Measurements from ENCODE around the gene NEMF. TPM values are rescaled to one million over a fixed set of nuclear protein-coding genes. Genes with fewer than 3 reads are reported as not detected.

NEMF gene
- total RNA-seq, 1 experiment from 2014 or later, result 50.1 TPM

DNA sequence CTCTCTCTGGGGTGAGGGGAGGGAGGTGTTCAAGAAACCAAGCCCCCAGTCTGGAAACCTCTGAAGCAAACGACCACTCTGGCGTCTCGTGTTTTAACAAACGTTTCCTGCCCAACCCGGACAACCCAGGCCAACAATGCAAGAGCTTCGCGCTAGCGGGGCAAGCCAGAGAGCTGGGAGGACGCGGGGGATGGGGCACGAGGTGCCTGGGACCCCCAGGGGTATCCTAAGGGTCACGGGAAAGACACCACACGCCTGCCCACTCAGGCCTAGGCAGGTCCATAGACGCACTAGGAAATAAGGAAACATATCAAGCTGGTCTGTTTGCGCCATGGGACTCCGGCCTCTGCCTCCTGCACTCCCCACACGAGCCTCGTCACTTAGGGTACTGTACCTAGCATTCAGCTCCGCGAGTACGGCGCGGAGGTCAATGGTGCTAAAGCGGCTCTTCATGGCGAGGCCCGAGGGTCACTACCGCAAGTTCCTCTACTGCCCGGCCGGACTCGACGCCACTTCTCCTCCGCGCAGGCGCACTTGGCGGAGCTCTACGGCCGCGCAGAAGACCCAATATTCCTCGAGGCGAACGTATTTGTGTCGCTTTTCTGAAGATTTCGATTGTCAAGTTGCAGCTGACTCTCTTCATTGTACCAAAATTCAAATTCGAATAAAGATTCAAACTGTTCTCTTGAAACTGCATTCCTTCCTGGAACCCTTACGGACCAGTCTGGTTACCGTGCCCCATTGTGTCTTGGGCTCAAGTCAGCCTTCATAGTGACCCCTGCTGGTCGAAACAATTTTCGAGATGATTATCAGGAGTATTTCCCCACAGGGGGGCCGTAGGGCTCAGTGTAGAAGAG, at the start of gene NEMF (continued):
- TF ChIP-seq ZNF416 (CRISPR knock-in tag; IDR thresholded peaks at IDR 0.05), result no peak
- TF ChIP-seq MYBL2 (CRISPR knock-in tag; IDR thresholded peaks at IDR 0.05), result peak; percentile 78; the same call in 1 of the 2 replicates
- TF ChIP-seq E2F5 (CRISPR knock-in tag; IDR thresholded peaks at IDR 0.05), result 0 out of 2 replicates have a peak, but pooled peaks have one; percentile 39
- no peak for TF ChIP-seq CBFB (CRISPR knock-in tag; IDR thresholded peaks at IDR 0.05; ENCODE audit: low read depth)

- Mint-ChIP-seq H3K27me3 (ENCODE audit: low read depth) (no peaks in the 10 kb centered on the region), H3K36me3 (no peaks in the 10 kb centered on the region), H3K4me3 (no peak overlapping the region), H3K27ac (no peak overlapping the region), H3K9me3 (no peaks in the 10 kb centered on the region), H3K4me1 (peaks cover 21% of the 10 kb centered on the region)
- ChIA-PET CTCF (interaction anchor here (0.8 kb wide), 1 partner anchor 21 kb away, joined by 5 read pairs; no protein-coding TSS in a partner anchor), POLR2A (no interaction called here)
- DNase-seq (ENCODE audit: low spot score), result no peak
- TF ChIP-seq KAT7 (CRISPR knock-in tag; IDR thresholded peaks at IDR 0.05; ENCODE audit: borderline replicate concordance), result no peak
- no peak for TF ChIP-seq ZNF121 (CRISPR knock-in tag; IDR thresholded peaks at IDR 0.05)
- TF ChIP-seq ATF1 (CRISPR knock-in tag; IDR thresholded peaks at IDR 0.05), result no peak
- no peak for TF ChIP-seq MXD4 (CRISPR knock-in tag; IDR thresholded peaks at IDR 0.05; ENCODE audit: borderline replicate concordance)
- TF ChIP-seq FOXJ3 (CRISPR knock-in tag; IDR thresholded peaks at IDR 0.05; ENCODE audit: borderline replicate concordance), result no peak
- no peak for TF ChIP-seq ZSCAN18 (CRISPR knock-in tag; IDR thresholded peaks at IDR 0.05)
- TF ChIP-seq ZNF425 (CRISPR knock-in tag; conservative IDR thresholded peaks at IDR 0.05), result no peak
- TF ChIP-seq MAX (CRISPR knock-in tag; IDR thresholded peaks at IDR 0.05), result no peak
- no peak for TF ChIP-seq OVOL2 (CRISPR knock-in tag; IDR thresholded peaks at IDR 0.05; ENCODE audit: borderline replicate concordance)
- no peak for TF ChIP-seq ZNF416 (CRISPR knock-in tag; IDR thresholded peaks at IDR 0.05)
- no peak for TF ChIP-seq ZNF232 (CRISPR knock-in tag; IDR thresholded peaks at IDR 0.05)
- no peak for ATAC-seq
Observed at GRCh38 chr14:49900973-49901372, 48.4 kb upstream of the NEMF start.

- no peaks in the 10 kb centered on the region for H3K27me3 Mint-ChIP-seq (ENCODE audit: low read depth)
- H3K27ac Mint-ChIP-seq, result peak overlapping the region; percentile 10; the same call in 1 of the 2 replicates
- H3K9me3 Mint-ChIP-seq, result no peaks in the 10 kb centered on the region
- H3K4me1 Mint-ChIP-seq, result peaks cover 33% of the 10 kb centered on the region
- no peak overlapping the region for H3K4me3 Mint-ChIP-seq
- ChIA-PET CTCF (interaction anchor here (0.6 to 1.3 kb wide), 3 partner anchors 19 to 209 kb away, joined by 3 to 5 read pairs (median 4); no protein-coding TSS in a partner anchor), POLR2A (no interaction called here)
- ATAC-seq (no peak), DNase-seq (ENCODE audit: low spot score) (no peak)
- peaks cover 18% of the 10 kb centered on the region for H3K36me3 Mint-ChIP-seq
- TF ChIP-seq PRDM15 (CRISPR knock-in tag; IDR thresholded peaks at IDR 0.05), result no peak
- TF ChIP-seq NR2C2 (CRISPR knock-in tag; IDR thresholded peaks at IDR 0.05), result no peak
- TF ChIP-seq KAT7 (CRISPR knock-in tag; IDR thresholded peaks at IDR 0.05; ENCODE audit: borderline replicate concordance), result no peak
- TF ChIP-seq OVOL2 (CRISPR knock-in tag; IDR thresholded peaks at IDR 0.05; ENCODE audit: borderline replicate concordance), result no peak
- no peak for TF ChIP-seq CREM (CRISPR knock-in tag; IDR thresholded peaks at IDR 0.05)
- no peak for TF ChIP-seq E2F4 (CRISPR knock-in tag; IDR thresholded peaks at IDR 0.05; ENCODE audit: borderline replicate concordance, low read depth)
- TF ChIP-seq, protein P1, sequence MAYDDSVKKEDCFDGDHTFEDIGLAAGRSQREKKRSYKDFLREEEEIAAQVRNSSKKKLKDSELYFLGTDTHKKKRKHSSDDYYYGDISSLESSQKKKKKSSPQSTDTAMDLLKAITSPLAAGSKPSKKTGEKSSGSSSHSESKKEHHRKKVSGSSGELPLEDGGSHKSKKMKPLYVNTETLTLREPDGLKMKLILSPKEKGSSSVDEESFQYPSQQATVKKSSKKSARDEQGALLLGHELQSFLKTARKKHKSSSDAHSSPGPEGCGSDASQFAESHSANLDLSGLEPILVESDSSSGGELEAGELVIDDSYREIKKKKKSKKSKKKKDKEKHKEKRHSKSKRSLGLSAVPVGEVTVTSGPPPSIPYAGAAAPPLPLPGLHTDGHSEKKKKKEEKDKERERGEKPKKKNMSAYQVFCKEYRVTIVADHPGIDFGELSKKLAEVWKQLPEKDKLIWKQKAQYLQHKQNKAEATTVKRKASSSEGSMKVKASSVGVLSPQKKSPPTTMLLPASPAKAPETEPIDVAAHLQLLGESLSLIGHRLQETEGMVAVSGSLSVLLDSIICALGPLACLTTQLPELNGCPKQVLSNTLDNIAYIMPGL (CRISPR knock-in tag; IDR thresholded peaks at IDR 0.05), result no peak
- TF ChIP-seq ZBTB21 (CRISPR knock-in tag; IDR thresholded peaks at IDR 0.05; ENCODE audit: borderline replicate concordance), result no peak
Observed at GRCh38 chr14:49898485-49898884, 45.9 kb upstream of the NEMF start.
